Activated CD8-positive, alpha-beta memory T cell treated with anti-CD3 and anti-CD28 coated beads for 36 hours (primary cell): ENCODE measurements around the gene ZBTB38. TPM values are rescaled to one million over a fixed set of nuclear protein-coding genes. Genes with fewer than 3 reads are reported as not detected.

ENCODE experiments used
- CTCF ChIA-PET: fragments of 350-600 bp; sonication (Branson Sonifier 250); formaldehyde crosslinking; loops from one replicate; lab custom pipeline; 2021; ENCODE audit warnings: antibody characterized with exemption; lab: Charles Lee
- POLR2A ChIA-PET: fragments of 350-600 bp; sonication (Branson Sonifier 250); formaldehyde crosslinking; loops from one replicate; lab custom pipeline; 2021; ENCODE audit warnings: antibody characterized with exemption; lab: Charles Lee
- total RNA-seq, 2 experiments: library from RNA; stranded (reverse); gene quantifications; one replicate each; pipeline ENCODE4 v1.2.3, GENCODE V29; 2021

The ZBTB38 gene
- total RNA-seq, 2 experiments from 2014 or later = 56.6 to 57.0 TPM

GRCh38 chr3:141335531-141336061 lies 32.7 kb upstream of the ZBTB38 start:
- POLR2A ChIA-PET = no interaction called here
- CTCF ChIA-PET = interaction anchor here (1.5 kb wide), 1 partner anchor 25 kb away, joined by 3 read pairs; no protein-coding TSS in a partner anchor

- ChIA-PET CTCF (interaction anchor here (1.1 to 1.5 kb wide), 2 partner anchors 24 to 25 kb away, joined by 3 read pairs; no protein-coding TSS in a partner anchor), POLR2A (no interaction called here)
Measured at GRCh38 chr3:141336672-141337522, 31.4 kb upstream of the ZBTB38 start.

GRCh38 chr3:141337523-141337854 lies 30.8 kb upstream of the ZBTB38 start:
- POLR2A ChIA-PET = no interaction called here

GRCh38 chr3:141337991-141338390 lies 30.3 kb upstream of the ZBTB38 start:
- CTCF ChIA-PET = interaction anchor here (1.1 kb wide), 1 partner anchor 26 kb away, joined by 3 read pairs; no protein-coding TSS in a partner anchor

More at GRCh38 chr3:141337523-141337854, 30.8 kb upstream of the ZBTB38 start:
- CTCF ChIA-PET = interaction anchor here (1.1 kb wide), 1 partner anchor 26 kb away, joined by 3 read pairs; no protein-coding TSS in a partner anchor

GRCh38 chr3:141338881-141339280 lies 29.4 kb upstream of the ZBTB38 start:
- ChIA-PET POLR2A (no interaction called here), CTCF (no interaction called here)

More at GRCh38 chr3:141337991-141338390, 30.3 kb upstream of the ZBTB38 start:
- POLR2A ChIA-PET = no interaction called here

- POLR2A ChIA-PET = no interaction called here
Measured at GRCh38 chr3:141341536-141341935, 26.8 kb upstream of the ZBTB38 start.

GRCh38 chr3:141342386-141342785 lies 25.9 kb upstream of the ZBTB38 start:
- CTCF ChIA-PET = interaction anchor here (0.7 to 0.9 kb wide), 2 partner anchors 18 to 303 kb away, joined by 3 to 4 read pairs; no protein-coding TSS in a partner anchor

More at GRCh38 chr3:141341536-141341935, 26.8 kb upstream of the ZBTB38 start:
- CTCF ChIA-PET = no interaction called here

GRCh38 chr3:141343077-141343476 lies 25.2 kb upstream of the ZBTB38 start:
- CTCF ChIA-PET = interaction anchor here (0.9 to 1.6 kb wide), 2 partner anchors 31 to 302 kb away, joined by 4 read pairs; no protein-coding TSS in a partner anchor
- POLR2A ChIA-PET = no interaction called here

More at GRCh38 chr3:141342386-141342785, 25.9 kb upstream of the ZBTB38 start:
- POLR2A ChIA-PET = no interaction called here

GRCh38 chr3:141343865-141344271 lies 24.4 kb upstream of the ZBTB38 start:
- ChIA-PET CTCF (interaction anchor here (1.6 kb wide), 1 partner anchor 32 kb away, joined by 4 read pairs; no protein-coding TSS in a partner anchor), POLR2A (no interaction called here)

- ChIA-PET CTCF (interaction anchor here (0.6 to 1.0 kb wide), 2 partner anchors 11 to 34 kb away, joined by 3 to 4 read pairs; no protein-coding TSS in a partner anchor), POLR2A (no interaction called here)
Measured at GRCh38 chr3:141345528-141345927, 22.8 kb upstream of the ZBTB38 start.

- CTCF ChIA-PET = no interaction called here
- POLR2A ChIA-PET = no interaction called here
Measured at GRCh38 chr3:141346007-141346406, 22.3 kb upstream of the ZBTB38 start.

GRCh38 chr3:141346418-141346817 lies 21.9 kb upstream of the ZBTB38 start:
- POLR2A ChIA-PET = no interaction called here
- CTCF ChIA-PET = no interaction called here

GRCh38 chr3:141346839-141347238 lies 21.5 kb upstream of the ZBTB38 start:
- CTCF ChIA-PET = no interaction called here
- POLR2A ChIA-PET = no interaction called here

GRCh38 chr3:141348837-141349236 lies 19.5 kb upstream of the ZBTB38 start:
- ChIA-PET POLR2A (no interaction called here), CTCF (interaction anchor here (1.0 to 1.2 kb wide), 4 partner anchors 18 to 117 kb away, joined by 3 to 4 read pairs (median 3); partner anchors contain the start of gene PXYLP1)

GRCh38 chr3:141349711-141350110 lies 18.6 kb upstream of the ZBTB38 start:
- ChIA-PET CTCF (interaction anchor here (1.1 kb wide), 2 partner anchors 19 to 38 kb away, joined by 3 to 4 read pairs; no protein-coding TSS in a partner anchor), POLR2A (no interaction called here)

GRCh38 chr3:141350666-141351065 lies 17.6 kb upstream of the ZBTB38 start:
- ChIA-PET CTCF (interaction anchor here (1.1 kb wide), 1 partner anchor 101 kb away, joined by 4 read pairs; no protein-coding TSS in a partner anchor), POLR2A (no interaction called here)

GRCh38 chr3:141352262-141352984 lies 15.9 kb upstream of the ZBTB38 start:
- CTCF ChIA-PET = interaction anchor here (0.6 to 1.0 kb wide), 4 partner anchors 9 to 437 kb away, joined by 3 to 5 read pairs (median 3); no protein-coding TSS in a partner anchor
- POLR2A ChIA-PET = no interaction called here

- CTCF ChIA-PET = no interaction called here
- POLR2A ChIA-PET = no interaction called here
Measured at GRCh38 chr3:141353652-141354495, 14.4 kb upstream of the ZBTB38 start.
